ENCODE results near the gene PACRG. TPM values are rescaled to one million over a fixed set of nuclear protein-coding genes. Genes with fewer than 3 reads are reported as not detected.

The PACRG gene
- total RNA-seq, 1 experiment from 2014 or later = 0.26 TPM

DNA sequence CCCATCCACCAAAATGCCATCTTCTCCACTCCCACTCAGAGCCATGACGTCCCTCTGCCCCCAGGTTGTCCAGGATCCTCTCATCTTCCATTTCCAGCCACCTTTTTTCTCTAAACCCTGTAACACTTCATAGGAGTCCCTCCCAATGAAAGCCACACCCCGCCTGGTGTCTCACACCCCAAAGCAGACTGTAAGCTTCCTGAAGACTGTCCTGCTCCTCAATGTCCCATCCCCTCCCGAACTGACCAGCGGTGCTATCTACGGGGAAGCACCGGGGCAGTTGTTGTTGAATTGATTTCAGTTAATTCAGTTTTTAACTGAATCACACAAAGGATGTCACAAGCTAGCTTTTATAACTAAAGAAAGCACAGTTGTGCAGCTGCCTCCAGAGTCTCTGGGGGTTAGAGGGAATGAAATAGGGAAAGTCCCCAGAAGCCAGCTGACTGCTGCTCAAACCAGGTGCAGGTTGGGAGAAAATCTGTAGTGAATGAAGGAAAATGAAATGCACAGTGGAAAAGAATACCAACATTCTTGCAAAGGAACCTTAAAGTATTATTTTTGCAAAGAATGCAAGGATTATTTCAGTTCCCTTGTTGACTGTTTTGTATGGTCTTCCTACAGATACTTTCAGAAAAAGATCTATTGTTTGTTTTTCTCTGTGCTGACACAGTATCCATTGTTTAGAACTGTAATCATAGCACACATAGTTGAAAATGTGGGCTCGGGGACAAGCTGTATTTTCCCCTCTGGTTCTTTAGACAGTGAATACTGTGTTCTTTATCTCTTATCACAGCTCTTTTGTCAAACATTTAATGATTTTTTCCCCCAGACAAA, 464.1 kb downstream of the PACRG start:
- Mint-ChIP-seq H3K27ac (peak overlapping the region in 1 of 3 experiments; percentile 30; a peak in 3 of 7 replicates), H3K27me3 (ENCODE audit: low read depth) (peaks cover 5% of the 10 kb centered on the region), H3K4me3 (no peak overlapping the region), H3K9me3 (no peaks in the 10 kb centered on the region; a peak in 1 of 5 replicates), H3K36me3 (ENCODE audit: insufficient read depth in 1 of 3, low read depth in 3 of 3) (no peaks in the 10 kb centered on the region; a peak in 1 of 7 replicates), H3K4me1 (peaks cover 3 to 4% of the 10 kb centered on the region in 2 experiments; a peak in 3 of 4 replicates)
- H3K9me3 ChIP-seq (ENCODE audit: control insufficient read depth, low read depth, low read length) = no peaks in the 10 kb centered on the region
- TF ChIP-seq, protein P1, sequence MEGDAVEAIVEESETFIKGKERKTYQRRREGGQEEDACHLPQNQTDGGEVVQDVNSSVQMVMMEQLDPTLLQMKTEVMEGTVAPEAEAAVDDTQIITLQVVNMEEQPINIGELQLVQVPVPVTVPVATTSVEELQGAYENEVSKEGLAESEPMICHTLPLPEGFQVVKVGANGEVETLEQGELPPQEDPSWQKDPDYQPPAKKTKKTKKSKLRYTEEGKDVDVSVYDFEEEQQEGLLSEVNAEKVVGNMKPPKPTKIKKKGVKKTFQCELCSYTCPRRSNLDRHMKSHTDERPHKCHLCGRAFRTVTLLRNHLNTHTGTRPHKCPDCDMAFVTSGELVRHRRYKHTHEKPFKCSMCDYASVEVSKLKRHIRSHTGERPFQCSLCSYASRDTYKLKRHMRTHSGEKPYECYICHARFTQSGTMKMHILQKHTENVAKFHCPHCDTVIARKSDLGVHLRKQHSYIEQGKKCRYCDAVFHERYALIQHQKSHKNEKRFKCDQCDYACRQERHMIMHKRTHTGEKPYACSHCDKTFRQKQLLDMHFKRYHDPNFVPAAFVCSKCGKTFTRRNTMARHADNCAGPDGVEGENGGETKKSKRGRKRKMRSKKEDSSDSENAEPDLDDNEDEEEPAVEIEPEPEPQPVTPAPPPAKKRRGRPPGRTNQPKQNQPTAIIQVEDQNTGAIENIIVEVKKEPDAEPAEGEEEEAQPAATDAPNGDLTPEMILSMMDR (conservative IDR thresholded peaks at IDR 0.05) = no peak
- H4K91ac ChIP-seq (ENCODE audit: insufficient read length, low read depth, low read length) = no peak overlapping the region
- no peaks in the 10 kb centered on the region for H3K79me1 ChIP-seq (ENCODE audit: insufficient read depth, low read depth, low read length, poor library complexity, severe bottlenecking)
- no peak overlapping the region for H2AK5ac ChIP-seq (ENCODE audit: insufficient read length, low read length)
- no peaks in the 10 kb centered on the region for H4K20me1 ChIP-seq (ENCODE audit: control insufficient read depth, insufficient read depth, insufficient read length)
- no peak overlapping the region for H3K23ac ChIP-seq (ENCODE audit: insufficient read length, low read depth, low read length)
- H3K18ac ChIP-seq (ENCODE audit: insufficient read length, low read depth, low read length) = no peak overlapping the region
- WGBS (ENCODE audit: extremely low coverage, insufficient read length, low lambda C conversion rate) = no CpG with 5 or more reads among the region's 7 CpGs
- H3K9ac ChIP-seq (ENCODE audit: extremely low read depth, insufficient read length, low read length) = no peak overlapping the region
- no peak overlapping the region for H2BK15ac ChIP-seq (ENCODE audit: low read depth, low read length)
- no peak overlapping the region for H3K56ac ChIP-seq (ENCODE audit: insufficient read length, low read depth, low read length)
- H3K14ac ChIP-seq (ENCODE audit: insufficient read depth, low read length) = no peak overlapping the region
- no peak overlapping the region for H3K4ac ChIP-seq (ENCODE audit: low read depth, low read length)
- no peak overlapping the region for H3K4me2 ChIP-seq (ENCODE audit: insufficient read depth, insufficient read length, low read length)
- H4K8ac ChIP-seq (replicated peaks; ENCODE audit: insufficient read length, low read depth, low read length) = no peak overlapping the region
- H2BK120ac ChIP-seq (ENCODE audit: low read depth, low read length, poor library complexity, severe bottlenecking) = no peak overlapping the region
- no peaks in the 10 kb centered on the region for H3K23me2 ChIP-seq (ENCODE audit: insufficient read length, low read depth, low read length, poor library complexity, severe bottlenecking)
- DNase-seq = no peak
- no peak overlapping the region for H2BK12ac ChIP-seq (ENCODE audit: insufficient read length, low read depth, low read length)
- H3K79me2 ChIP-seq (ENCODE audit: insufficient read depth, low read length) = no peaks in the 10 kb centered on the region
- no peak overlapping the region for H2BK20ac ChIP-seq (ENCODE audit: low read depth, low read length, poor library complexity, severe bottlenecking)
- no peaks in the 10 kb centered on the region for H3K27me3 ChIP-seq (ENCODE audit: insufficient read depth, low read length)
- no peak overlapping the region for H3K27ac ChIP-seq (ENCODE audit: insufficient read length, low read depth, low read length)
- H3K4me1 ChIP-seq (ENCODE audit: insufficient read depth, low read length) = no peaks in the 10 kb centered on the region
- no peak overlapping the region for H2BK5ac ChIP-seq (ENCODE audit: insufficient read length, low read length)
- H3T11ph ChIP-seq (ENCODE audit: low read length) = no peak overlapping the region
- no peak overlapping the region for H4K5ac ChIP-seq (ENCODE audit: insufficient read length, low read depth, low read length)
- no peak overlapping the region for H2AFZ ChIP-seq (ENCODE audit: low read length)
